RWPE2 (cell line): ENCODE data around the gene CDKN2B-AS1.

Source experiments
- ATAC-seq: fragments of 200-7000 bp; cut with Tn5 transposase; 3 replicates; pipeline ENCODE4 v1.9.1; 2021; ENCODE audit warnings: low read depth
- DNase-seq: peaks from one replicate; pipeline ENCODE4 v3.0.0-alpha.2; 2020; ENCODE audit warnings: low spot score
- H3K27ac ChIP-seq: fragments of 450-650 bp; 2 replicates; pipeline ENCODE4 v1.5.1; 2017; ENCODE audit warnings: mild to moderate bottlenecking; ENCODE audit not compliant: poor library complexity, severe bottlenecking
- H3K27me3 ChIP-seq: fragments of 250-450 bp; sonication (Bioruptor Pico); 2 replicates; pipeline ENCODE4 v1.5.1; 2021; ENCODE audit warnings: mild to moderate bottlenecking, moderate library complexity; ENCODE audit not compliant: insufficient read depth, poor library complexity, severe bottlenecking
- H3K36me3 ChIP-seq: fragments of 250-450 bp; sonication (Bioruptor Pico); 2 replicates; pipeline ENCODE4 v1.5.1; 2020; ENCODE audit warnings: low read depth, mild to moderate bottlenecking, moderate library complexity
- H3K4me1 ChIP-seq: fragments of 250-450 bp; sonication (Bioruptor Pico); 2 replicates; pipeline ENCODE4 v1.5.1; 2021; ENCODE audit warnings: mild to moderate bottlenecking, moderate library complexity; ENCODE audit not compliant: insufficient read depth, poor library complexity, severe bottlenecking
- H3K4me3 ChIP-seq: fragments of 250-450 bp; sonication (Bioruptor Pico); 2 replicates; pipeline ENCODE4 v1.5.1; 2021; ENCODE audit warnings: mild to moderate bottlenecking, moderate library complexity; ENCODE audit not compliant: severe bottlenecking
- H3K9me3 ChIP-seq: fragments of 250-450 bp; sonication (Bioruptor Pico); 2 replicates; pipeline ENCODE4 v1.5.1; 2021; ENCODE audit warnings: mild to moderate bottlenecking, moderate library complexity; ENCODE audit not compliant: severe bottlenecking
- TF ChIP-seq, protein P1 (sequence below): fragments of 450-650 bp; IDR thresholded peaks from one replicate; pipeline ENCODE4 v1.5.1; 2017; ENCODE audit warnings: mild to moderate bottlenecking, moderate library complexity; ENCODE audit not compliant: poor library complexity, severe bottlenecking

The CDKN2B-AS1 gene

DNA sequence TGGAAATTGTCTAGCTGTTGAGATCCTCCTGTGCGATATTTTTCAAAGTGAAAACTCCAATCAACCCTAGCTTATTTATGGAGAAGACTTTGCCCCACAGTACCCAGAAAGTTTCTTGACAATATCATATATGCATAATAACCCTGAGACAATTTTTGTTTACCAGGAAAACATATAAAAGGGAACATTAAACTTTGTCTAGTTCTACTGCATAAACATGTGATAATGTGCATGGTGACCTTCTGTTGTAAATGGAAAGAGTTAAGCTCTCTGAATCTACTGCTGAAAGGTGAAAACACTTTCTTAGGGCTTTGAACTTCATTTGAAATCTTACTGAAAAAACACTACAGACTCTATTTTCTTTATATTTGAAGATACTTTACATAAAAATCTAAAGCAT lies 46.8 kb downstream of the CDKN2B-AS1 start:
- Histone ChIP-seq H3K4me3 (no peak overlapping the region), H3K27me3 (no peaks in the 10 kb centered on the region), H3K27ac (peak overlapping the region; percentile 79), H3K4me1 (peaks cover 81% of the 10 kb centered on the region), H3K9me3 (no peaks in the 10 kb centered on the region), H3K36me3 (no peaks in the 10 kb centered on the region)
- TF ChIP-seq, protein P1, sequence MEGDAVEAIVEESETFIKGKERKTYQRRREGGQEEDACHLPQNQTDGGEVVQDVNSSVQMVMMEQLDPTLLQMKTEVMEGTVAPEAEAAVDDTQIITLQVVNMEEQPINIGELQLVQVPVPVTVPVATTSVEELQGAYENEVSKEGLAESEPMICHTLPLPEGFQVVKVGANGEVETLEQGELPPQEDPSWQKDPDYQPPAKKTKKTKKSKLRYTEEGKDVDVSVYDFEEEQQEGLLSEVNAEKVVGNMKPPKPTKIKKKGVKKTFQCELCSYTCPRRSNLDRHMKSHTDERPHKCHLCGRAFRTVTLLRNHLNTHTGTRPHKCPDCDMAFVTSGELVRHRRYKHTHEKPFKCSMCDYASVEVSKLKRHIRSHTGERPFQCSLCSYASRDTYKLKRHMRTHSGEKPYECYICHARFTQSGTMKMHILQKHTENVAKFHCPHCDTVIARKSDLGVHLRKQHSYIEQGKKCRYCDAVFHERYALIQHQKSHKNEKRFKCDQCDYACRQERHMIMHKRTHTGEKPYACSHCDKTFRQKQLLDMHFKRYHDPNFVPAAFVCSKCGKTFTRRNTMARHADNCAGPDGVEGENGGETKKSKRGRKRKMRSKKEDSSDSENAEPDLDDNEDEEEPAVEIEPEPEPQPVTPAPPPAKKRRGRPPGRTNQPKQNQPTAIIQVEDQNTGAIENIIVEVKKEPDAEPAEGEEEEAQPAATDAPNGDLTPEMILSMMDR, result no peak
- DNase-seq (no peak), ATAC-seq (no peak)

DNA sequence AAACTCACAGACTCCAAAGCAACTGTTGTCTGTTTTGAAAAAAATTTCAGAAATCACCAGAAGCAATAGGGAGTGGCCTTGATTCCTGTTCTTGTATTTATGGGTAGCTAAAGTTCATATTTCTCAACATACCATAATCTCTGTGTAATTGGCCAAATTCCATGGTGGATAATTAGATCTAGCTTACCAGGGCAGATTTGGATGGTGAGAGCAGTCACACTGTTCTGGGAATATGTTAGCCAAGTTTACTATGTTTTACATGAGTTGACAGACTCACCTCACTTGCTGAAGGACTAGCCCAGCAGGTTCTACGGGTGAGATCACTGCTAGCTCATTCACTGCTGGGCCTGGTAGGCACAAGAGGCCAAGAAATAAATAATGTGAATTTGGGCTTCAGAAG lies 47.2 kb downstream of the CDKN2B-AS1 start:
- no peaks in the 10 kb centered on the region for H3K27me3 ChIP-seq
- no peak for DNase-seq
- H3K36me3 ChIP-seq, result no peaks in the 10 kb centered on the region
- peaks cover 76% of the 10 kb centered on the region for H3K4me1 ChIP-seq
- ATAC-seq, result peak; percentile 87
- no peak overlapping the region for H3K4me3 ChIP-seq
- H3K9me3 ChIP-seq, result no peaks in the 10 kb centered on the region
- TF ChIP-seq, protein P1, result no peak
- H3K27ac ChIP-seq, result peak overlapping the region; percentile 79

DNA sequence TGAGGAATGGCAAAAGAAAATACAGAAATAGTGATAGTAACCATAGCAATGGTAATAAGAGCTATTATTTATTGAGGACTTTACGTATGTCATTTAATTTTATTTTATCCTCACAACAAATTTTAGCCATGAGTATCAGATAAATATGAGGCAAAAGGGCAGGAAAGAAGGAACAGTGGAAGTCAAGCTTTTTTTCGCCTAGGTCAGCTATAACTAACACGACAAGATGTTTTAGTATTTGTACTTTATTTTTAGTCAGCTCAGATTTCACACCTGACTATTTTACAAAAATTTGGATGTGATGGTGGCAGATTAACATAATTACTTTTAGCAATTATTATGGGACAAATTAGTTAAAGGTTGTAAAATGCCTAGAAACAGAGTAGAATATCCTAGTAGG lies 49.3 kb downstream of the CDKN2B-AS1 start:
- Histone ChIP-seq H3K4me1 (peaks cover 55% of the 10 kb centered on the region), H3K36me3 (no peaks in the 10 kb centered on the region), H3K4me3 (no peak overlapping the region), H3K27me3 (no peaks in the 10 kb centered on the region), H3K9me3 (no peaks in the 10 kb centered on the region), H3K27ac (peak overlapping the region; percentile 36)
- TF ChIP-seq, protein P1, result no peak
- DNase-seq (no peak), ATAC-seq (no peak)

DNA sequence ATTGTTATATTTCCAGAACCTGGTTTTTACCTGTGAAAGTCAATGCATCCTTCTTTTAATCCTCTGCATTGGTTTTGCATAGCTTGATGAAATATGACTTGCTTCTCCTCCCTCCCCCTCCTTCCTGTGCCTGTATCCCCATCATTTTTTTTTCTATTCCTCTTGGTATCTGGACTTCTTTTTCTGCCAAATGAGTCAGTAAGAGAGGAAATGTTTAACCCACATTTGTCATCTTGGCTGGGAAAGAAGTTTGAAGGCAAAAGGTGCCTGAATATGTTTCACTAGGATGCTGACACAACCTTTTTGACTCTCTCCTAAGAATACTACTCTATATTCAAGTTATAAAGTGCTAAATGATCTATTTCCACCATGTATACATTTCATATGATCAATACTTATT lies 50.0 kb downstream of the CDKN2B-AS1 start:
- Histone ChIP-seq H3K4me3 (no peak overlapping the region), H3K27ac (peak overlapping the region; percentile 36), H3K9me3 (no peaks in the 10 kb centered on the region), H3K4me1 (peaks cover 48% of the 10 kb centered on the region), H3K36me3 (no peaks in the 10 kb centered on the region), H3K27me3 (no peaks in the 10 kb centered on the region)
- DNase-seq, result no peak
- TF ChIP-seq, protein P1, result no peak
- peak; percentile 50 for ATAC-seq

DNA sequence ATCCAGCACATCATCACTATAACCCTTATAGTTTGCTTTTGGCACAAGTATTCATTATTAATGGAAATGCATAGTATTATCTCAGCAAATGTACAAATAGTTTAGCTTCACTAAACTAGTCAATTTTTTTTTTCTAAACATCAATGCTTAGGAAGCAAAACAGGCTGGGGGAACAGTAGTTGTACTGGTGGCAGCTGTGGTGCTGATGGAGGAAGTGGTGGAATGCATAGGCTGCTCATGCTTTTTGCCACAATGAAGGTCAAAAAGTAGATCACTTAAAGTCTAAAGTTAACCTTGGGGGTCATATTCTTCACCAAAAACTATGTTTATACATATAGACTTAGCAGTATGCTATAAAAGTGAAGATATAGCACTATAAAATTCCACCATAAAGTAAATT lies 50.8 kb downstream of the CDKN2B-AS1 start:
- Histone ChIP-seq H3K4me3 (no peak overlapping the region), H3K27me3 (no peaks in the 10 kb centered on the region), H3K9me3 (no peaks in the 10 kb centered on the region), H3K4me1 (peaks cover 42% of the 10 kb centered on the region), H3K27ac (peak overlapping the region; percentile 36), H3K36me3 (0 out of 2 replicates have a peak, but pooled peaks cover 3% of the 10 kb centered on the region)
- DNase-seq, result no peak
- TF ChIP-seq, protein P1, result no peak
- ATAC-seq, result no peak
